MM.1S (cell line): ENCODE data around the gene S100B.

ENCODE experiments used
- CTCF ChIP-seq: fragments of 300-600 bp; sonication (generic); IDR thresholded peaks from 2 replicates; pipeline ENCODE4 v1.5.1; 2016; ENCODE audit warnings: antibody characterized with exemption, low read length, mixed read lengths
- EZH2 ChIP-seq: fragments of 300-600 bp; sonication (generic); optimal IDR thresholded peaks from 2 replicates; pipeline ENCODE3; 2017; ENCODE audit warnings: low read depth, mild to moderate bottlenecking, antibody characterized with exemption, low read length, mixed read lengths
- EZH2phosphoT487 ChIP-seq: fragments of 300-600 bp; sonication (generic); IDR thresholded peaks from 2 replicates; pipeline ENCODE4 v1.6.1; 2018; ENCODE audit warnings: antibody characterized with exemption, low read length

GRCh38 chr21:46620846-46621245 lies 16.0 kb upstream of the S100B start:
- TF ChIP-seq CTCF, result no peak
- no peak for TF ChIP-seq EZH2phosphoT487
- TF ChIP-seq EZH2, result no peak
